ENCODE results near the gene SSC5D.
"Not testable (repeated sequence)": the region's sequence is repeated elsewhere in the genome, so short reads cannot be mapped to it uniquely, and the experiment has no call there.

The SSC5D gene

GRCh38 chr19:55494172-55494761, 6.0 kb downstream of the SSC5D start:
- no peak overlapping the region; the same call in 1 of the 2 replicates for H3K4me3 ChIP-seq (ENCODE audit: low read depth, low read length)
- TF ChIP-seq CTCF (IDR thresholded peaks at IDR 0.05; ENCODE audit: low read depth, low read length, missing control alignments) = no peak
- no peak for DNase-seq (ENCODE audit: low read depth)

GRCh38 chr19:55495646-55496349, 7.6 kb downstream of the SSC5D start:
- DNase-seq (ENCODE audit: low read depth) = no peak
- TF ChIP-seq CTCF (IDR thresholded peaks at IDR 0.05; ENCODE audit: low read depth, low read length, missing control alignments) = no peak
- H3K4me3 ChIP-seq (ENCODE audit: low read depth, low read length) = no peak overlapping the region

- not testable (repeated sequence) for DNase-seq (ENCODE audit: low read depth); H3K4me3 ChIP-seq (ENCODE audit: low read depth, low read length)
Measured at GRCh38 chr19:55496820-55497219, 8.6 kb downstream of the SSC5D start.

GRCh38 chr19:55497763-55498162, 9.5 kb downstream of the SSC5D start:
- DNase-seq (ENCODE audit: low read depth) = no peak
- no peak for TF ChIP-seq CTCF (IDR thresholded peaks at IDR 0.05; ENCODE audit: low read depth, low read length, missing control alignments)

GRCh38 chr19:55498246-55498840, 10.1 kb downstream of the SSC5D start:
- DNase-seq (ENCODE audit: low read depth) = no peak
- no peak for TF ChIP-seq CTCF (IDR thresholded peaks at IDR 0.05; ENCODE audit: low read depth, low read length, missing control alignments)
- H3K4me3 ChIP-seq (ENCODE audit: low read depth, low read length) = no peak overlapping the region

More at GRCh38 chr19:55497763-55498162, 9.5 kb downstream of the SSC5D start:
- no peak overlapping the region for H3K4me3 ChIP-seq (ENCODE audit: low read depth, low read length)

- H3K4me3 ChIP-seq (ENCODE audit: low read depth, low read length) = no peak overlapping the region
- no peak for DNase-seq (ENCODE audit: low read depth)
- TF ChIP-seq CTCF (IDR thresholded peaks at IDR 0.05; ENCODE audit: low read depth, low read length, missing control alignments) = no peak
Measured at GRCh38 chr19:55500368-55500952, 12.2 kb downstream of the SSC5D start.

GRCh38 chr19:55502197-55502952, 14.1 kb downstream of the SSC5D start:
- no peak for DNase-seq (ENCODE audit: low read depth)
- no peak for TF ChIP-seq CTCF (IDR thresholded peaks at IDR 0.05; ENCODE audit: low read depth, low read length, missing control alignments)
- H3K4me3 ChIP-seq (ENCODE audit: low read depth, low read length) = no peak overlapping the region

All from GM12864 (cell line).